Astrocyte of the cerebellum (primary cell): ENCODE data around the gene SPOCK1.
A peak's percentile ranks its signal among the peaks of the same experiment; 100 is the strongest.

ENCODE experiments used
- DNase-seq: peaks from one replicate; pipeline ENCODE4 v3.0.0-alpha.2; 2011; ENCODE audit warnings: low read depth
- H3K4me3 ChIP-seq: 2 replicates; pipeline ENCODE4 v1.5.1; 2011; ENCODE audit warnings: mild to moderate bottlenecking, low read depth, low read length, moderate library complexity
- in situ Hi-C: cut with HindIII; loops from 2 replicates; pipeline ENCODE4 v1.10.0; 2017; ENCODE audit warnings: low sequenced_read_pairs
- TF ChIP-seq, protein P1 (sequence below): IDR thresholded peaks from 2 replicates; pipeline ENCODE4 v1.5.1; 2012; ENCODE audit warnings: low read length, low read depth, moderate library complexity, mild to moderate bottlenecking; ENCODE audit errors: missing control alignments

Gene SPOCK1

DNA sequence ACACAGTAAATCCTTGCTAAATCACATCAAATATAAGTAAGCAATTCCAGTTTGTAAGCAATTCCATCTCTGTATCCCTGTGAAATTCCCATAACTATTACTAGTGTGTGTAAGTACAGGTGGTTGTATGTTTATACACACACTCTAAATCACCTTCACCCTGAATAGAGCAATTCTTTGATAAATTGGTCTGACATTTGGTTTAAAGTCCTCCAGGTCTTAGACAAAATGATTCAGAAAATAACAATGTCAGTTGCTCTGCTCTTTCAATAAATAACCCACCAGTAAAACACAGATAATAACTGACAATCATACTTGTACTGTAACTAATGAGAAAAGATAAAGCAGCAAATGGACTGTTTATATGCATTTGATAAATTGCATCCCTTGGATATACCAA lies 226.3 kb downstream of the SPOCK1 start:
- DNase-seq = no peak
- H3K4me3 ChIP-seq = no peak overlapping the region
- in situ Hi-C loops = no loop called here
- TF ChIP-seq, protein P1, sequence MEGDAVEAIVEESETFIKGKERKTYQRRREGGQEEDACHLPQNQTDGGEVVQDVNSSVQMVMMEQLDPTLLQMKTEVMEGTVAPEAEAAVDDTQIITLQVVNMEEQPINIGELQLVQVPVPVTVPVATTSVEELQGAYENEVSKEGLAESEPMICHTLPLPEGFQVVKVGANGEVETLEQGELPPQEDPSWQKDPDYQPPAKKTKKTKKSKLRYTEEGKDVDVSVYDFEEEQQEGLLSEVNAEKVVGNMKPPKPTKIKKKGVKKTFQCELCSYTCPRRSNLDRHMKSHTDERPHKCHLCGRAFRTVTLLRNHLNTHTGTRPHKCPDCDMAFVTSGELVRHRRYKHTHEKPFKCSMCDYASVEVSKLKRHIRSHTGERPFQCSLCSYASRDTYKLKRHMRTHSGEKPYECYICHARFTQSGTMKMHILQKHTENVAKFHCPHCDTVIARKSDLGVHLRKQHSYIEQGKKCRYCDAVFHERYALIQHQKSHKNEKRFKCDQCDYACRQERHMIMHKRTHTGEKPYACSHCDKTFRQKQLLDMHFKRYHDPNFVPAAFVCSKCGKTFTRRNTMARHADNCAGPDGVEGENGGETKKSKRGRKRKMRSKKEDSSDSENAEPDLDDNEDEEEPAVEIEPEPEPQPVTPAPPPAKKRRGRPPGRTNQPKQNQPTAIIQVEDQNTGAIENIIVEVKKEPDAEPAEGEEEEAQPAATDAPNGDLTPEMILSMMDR = no peak

DNA sequence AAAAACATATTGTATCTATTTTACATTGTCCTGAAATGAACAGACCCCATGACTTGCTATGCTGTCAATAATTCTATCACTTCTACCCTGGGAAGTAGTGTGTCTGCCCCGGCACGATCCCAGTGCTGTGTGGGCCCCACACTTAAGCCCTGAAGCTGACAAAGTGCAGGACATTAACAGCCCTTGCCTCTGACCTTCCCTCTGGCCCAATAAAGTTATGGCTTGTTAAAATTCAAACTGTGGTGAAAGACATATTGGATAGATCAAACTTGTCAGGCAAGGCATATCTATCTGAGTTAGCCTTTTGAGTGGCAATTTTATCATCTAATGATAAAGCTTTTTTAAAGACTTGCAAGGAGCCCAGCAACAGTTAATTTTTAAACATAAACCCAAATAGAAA lies 229.2 kb downstream of the SPOCK1 start:
- no peak for DNase-seq
- no peak overlapping the region for H3K4me3 ChIP-seq
- in situ Hi-C loops = no loop called here
- TF ChIP-seq, protein P1 = no peak

DNA sequence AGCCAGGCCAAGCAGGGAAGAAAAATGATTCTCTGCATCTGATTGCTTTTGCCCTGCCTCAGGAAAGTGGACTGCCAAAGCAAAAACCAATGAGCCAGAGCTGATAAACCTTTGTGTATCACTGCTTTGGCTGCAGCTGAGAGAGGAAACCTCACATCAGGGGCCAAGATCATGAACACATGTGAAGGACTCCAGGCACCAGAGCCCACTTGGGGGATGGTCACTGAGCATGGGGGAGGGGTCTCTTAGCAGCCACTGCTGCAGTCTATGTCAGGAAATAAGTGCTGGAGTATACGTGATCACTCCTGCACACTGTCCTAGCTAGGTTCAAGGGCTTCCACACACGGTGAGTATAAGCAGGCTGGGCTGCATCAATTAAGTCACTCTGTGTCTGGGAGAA lies 229.9 kb downstream of the SPOCK1 start:
- DNase-seq = no peak
- no peak overlapping the region for H3K4me3 ChIP-seq
- TF ChIP-seq, protein P1 = no peak
- in situ Hi-C loops = no loop called here

DNA sequence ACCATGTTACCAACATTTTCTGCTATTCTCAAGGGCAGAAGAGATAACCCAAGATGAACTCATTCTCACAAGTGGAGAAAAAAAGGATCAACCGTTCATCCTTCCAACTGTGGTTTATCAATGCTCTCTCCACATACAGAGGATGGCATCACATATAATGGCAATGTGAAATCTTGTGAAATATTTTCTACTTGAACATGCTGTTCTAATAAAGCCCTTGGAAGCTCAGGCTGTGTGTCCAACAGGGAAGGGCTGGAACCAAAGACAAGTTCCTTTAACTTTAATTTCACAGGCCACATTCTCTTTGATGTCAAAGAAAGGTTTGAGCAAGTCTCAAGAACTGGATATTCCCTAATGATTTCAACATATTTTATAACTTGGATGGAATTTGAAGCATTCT lies 230.5 kb downstream of the SPOCK1 start:
- TF ChIP-seq, protein P1 = no peak
- in situ Hi-C loops = no loop called here
- no peak overlapping the region for H3K4me3 ChIP-seq
- no peak for DNase-seq

DNA sequence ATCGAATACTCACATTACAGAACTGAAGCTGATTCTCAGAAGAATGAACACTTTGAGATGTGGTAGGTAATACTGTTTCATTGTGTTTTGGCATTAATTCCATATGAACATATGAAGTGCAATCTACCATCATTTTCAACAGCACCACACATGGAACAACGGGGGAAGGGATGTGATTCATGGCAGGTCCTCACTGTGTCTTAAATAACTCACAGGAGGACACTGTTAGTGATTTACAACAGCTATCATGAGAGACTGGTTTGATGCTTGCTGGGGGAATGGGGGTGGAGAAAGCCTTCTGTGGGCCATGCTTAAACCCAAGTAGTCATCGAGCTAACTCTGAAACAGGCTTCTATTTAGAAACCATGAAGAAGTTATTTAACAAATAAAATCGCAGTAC lies 232.9 kb downstream of the SPOCK1 start:
- TF ChIP-seq, protein P1 = no peak
- in situ Hi-C loops = no loop called here
- no peak overlapping the region for H3K4me3 ChIP-seq
- no peak for DNase-seq

DNA sequence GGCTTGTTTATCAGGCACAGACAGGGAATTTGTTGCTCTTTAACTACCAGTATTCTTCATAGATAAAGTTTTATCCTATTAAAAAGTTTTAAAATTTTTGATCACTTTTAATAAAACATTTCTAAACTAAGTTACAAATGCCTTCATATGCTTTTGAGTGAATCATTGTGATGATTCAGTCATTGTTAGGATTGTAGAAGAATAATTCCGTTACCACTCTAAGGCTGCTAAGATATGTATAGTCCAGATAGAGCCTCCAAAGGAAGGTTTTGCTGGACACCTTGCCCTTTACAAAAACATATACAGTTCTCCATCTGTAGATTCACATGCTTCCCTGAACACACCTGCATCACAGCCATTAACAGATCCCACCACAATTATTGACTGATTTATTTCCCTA lies 233.7 kb downstream of the SPOCK1 start:
- no peak for DNase-seq
- in situ Hi-C loops = no loop called here
- TF ChIP-seq, protein P1 = no peak
- no peak overlapping the region for H3K4me3 ChIP-seq

DNA sequence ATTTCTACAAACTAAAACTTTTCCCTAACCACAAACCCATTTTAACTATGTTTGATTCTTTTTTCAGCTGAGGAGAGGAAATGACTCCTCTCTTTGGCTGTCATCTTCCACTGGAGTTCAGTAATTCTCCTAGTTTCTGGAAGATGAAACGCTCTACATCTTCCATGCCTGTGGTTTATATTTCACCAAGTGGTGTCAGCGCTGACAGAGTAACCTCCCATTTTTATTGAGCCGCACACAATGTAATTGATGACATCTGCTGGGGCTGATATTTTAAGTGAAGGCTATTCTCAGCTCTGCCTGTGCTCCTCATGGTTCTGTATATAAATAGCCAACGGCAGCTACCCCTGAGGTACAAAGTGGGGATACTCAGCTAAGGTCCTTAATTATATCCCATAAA lies 234.6 kb downstream of the SPOCK1 start:
- no peak overlapping the region for H3K4me3 ChIP-seq
- TF ChIP-seq, protein P1 = no peak
- peak; percentile 46 for DNase-seq
- in situ Hi-C loops = no loop called here
